T-helper 9 cell (primary cell): Measurements from ENCODE around the gene TMEM163.
"Not testable (repeated sequence)": the region's sequence is repeated elsewhere in the genome, so short reads cannot be mapped to it uniquely, and the experiment has no call there.

ENCODE experiments used
- DNase-seq: peaks from one replicate; pipeline ENCODE4 v3.0.0-alpha.2; 2020

The TMEM163 gene

GRCh38 chr2:134660626-134661402 is 58.0 kb downstream of the TMEM163 start:
- DNase-seq: no peak

GRCh38 chr2:134659724-134660123 is 59.1 kb downstream of the TMEM163 start:
- no peak for DNase-seq

- peak; percentile 44 for DNase-seq
Observed at GRCh38 chr2:134657650-134658250, 61.0 kb downstream of the TMEM163 start.

- not testable (repeated sequence) for DNase-seq
Observed at GRCh38 chr2:134656391-134656790, 62.4 kb downstream of the TMEM163 start.

- DNase-seq: no peak
Observed at GRCh38 chr2:134648586-134648985, 70.2 kb downstream of the TMEM163 start.

GRCh38 chr2:134647607-134648256 is 71.1 kb downstream of the TMEM163 start:
- no peak for DNase-seq

- no peak for DNase-seq
Observed at GRCh38 chr2:134642938-134643337, 75.9 kb downstream of the TMEM163 start.

GRCh38 chr2:134640494-134640893 is 78.3 kb downstream of the TMEM163 start:
- no peak for DNase-seq

- no peak for DNase-seq
Observed at GRCh38 chr2:134639265-134639664, 79.5 kb downstream of the TMEM163 start.

GRCh38 chr2:134636714-134637113 is 82.1 kb downstream of the TMEM163 start:
- DNase-seq: no peak

GRCh38 chr2:134634054-134634753 is 84.6 kb downstream of the TMEM163 start:
- no peak for DNase-seq

- no peak for DNase-seq
Observed at GRCh38 chr2:134630504-134631159, 88.2 kb downstream of the TMEM163 start.

GRCh38 chr2:134628453-134628852 is 90.3 kb downstream of the TMEM163 start:
- DNase-seq: no peak

- no peak for DNase-seq
Observed at GRCh38 chr2:134626781-134627180, 92.0 kb downstream of the TMEM163 start.

- no peak for DNase-seq
Observed at GRCh38 chr2:134625311-134625710, 93.5 kb downstream of the TMEM163 start.

GRCh38 chr2:134623796-134624195 is 95.0 kb downstream of the TMEM163 start:
- no peak for DNase-seq

GRCh38 chr2:134623046-134623445 is 95.8 kb downstream of the TMEM163 start:
- no peak for DNase-seq

- no peak for DNase-seq
Observed at GRCh38 chr2:134621939-134622705, 96.7 kb downstream of the TMEM163 start.

GRCh38 chr2:134619250-134619649 is 99.5 kb downstream of the TMEM163 start:
- DNase-seq: no peak

- DNase-seq: not testable (repeated sequence)
Observed at GRCh38 chr2:134615480-134615879, 103.3 kb downstream of the TMEM163 start.

GRCh38 chr2:134611316-134611715 is 107.5 kb downstream of the TMEM163 start:
- no peak for DNase-seq

GRCh38 chr2:134610871-134611270 is 107.9 kb downstream of the TMEM163 start:
- DNase-seq: no peak
